IMR-90 (cell line): Measurements from ENCODE around the gene KLHL33. TPM values are rescaled to one million over a fixed set of nuclear protein-coding genes. Genes with fewer than 3 reads are reported as not detected.

Source experiments
- ATAC-seq: fragments of 200-7000 bp; cut with Tn5 transposase; 2 replicates; pipeline ENCODE4 v1.9.1; 2020; ENCODE audit warnings: low read depth, mild to moderate bottlenecking, moderate library complexity
- BruUV-seq: library from RNA; stranded (reverse); fragments of 400-500 nt; replicated peaks from 2 replicates; lab custom pipeline; 2021; lab: Mats Ljungman, UMichigan
- CTCF ChIA-PET: fragments of 300-600 bp; formaldehyde crosslinking; extraction: SDS; loops from one replicate; lab custom pipeline; 2021; ENCODE audit warnings: antibody characterized with exemption; lab: Yijun Ruan, JAX
- POLR2A ChIA-PET: fragments of 300-600 bp; sonication (Branson Sonifier 250); formaldehyde crosslinking; loops from one replicate; lab custom pipeline; 2022; ENCODE audit warnings: antibody characterized with exemption; ENCODE audit not compliant: unreplicated experiment; lab: Charles Lee
- DNase-seq: peaks from one replicate; pipeline ENCODE4 v3.0.0; 2013
- H2AFZ ChIP-seq: replicated peaks from 2 replicates; pipeline ENCODE3; 2013; ENCODE audit warnings: low read length, mild to moderate bottlenecking; ENCODE audit not compliant: poor library complexity
- H2AK5ac ChIP-seq: 2 replicates; pipeline ENCODE4 v1.6.1; 2013; ENCODE audit warnings: low read depth, low read length, inconsistent platforms
- H2AK9ac ChIP-seq: replicated peaks from 2 replicates; pipeline ENCODE3; 2013; ENCODE audit warnings: mild to moderate bottlenecking, low read depth, low read length, moderate library complexity; ENCODE audit not compliant: poor library complexity
- H2BK120ac ChIP-seq: 2 replicates; pipeline ENCODE4 v1.6.1; 2013; ENCODE audit warnings: low read depth, low read length, inconsistent platforms
- H2BK15ac ChIP-seq: 3 replicates; pipeline ENCODE4 v1.6.1; 2013; ENCODE audit warnings: low read depth, low read length, inconsistent platforms
- H2BK20ac ChIP-seq: 2 replicates; pipeline ENCODE4 v1.6.1; 2013; ENCODE audit warnings: low read depth, mild to moderate bottlenecking, inconsistent platforms, low read length, moderate library complexity
- H2BK5ac ChIP-seq: 2 replicates; pipeline ENCODE4 v1.6.1; 2013; ENCODE audit warnings: mild to moderate bottlenecking, low read depth, low read length, inconsistent platforms; ENCODE audit not compliant: poor library complexity, severe bottlenecking
- H3K14ac ChIP-seq: replicated peaks from 2 replicates; pipeline ENCODE4 v1.6.1; 2013; ENCODE audit warnings: low read depth, low read length, inconsistent platforms
- H3K18ac ChIP-seq: 2 replicates; pipeline ENCODE4 v1.6.1; 2013; ENCODE audit warnings: low read depth, low read length, control low read depth
- H3K23ac ChIP-seq: 2 replicates; pipeline ENCODE4 v1.6.1; 2013; ENCODE audit warnings: low read depth, low read length, inconsistent platforms
- H3K27ac ChIP-seq: 2 replicates; pipeline ENCODE4 v1.5.1; 2013; ENCODE audit warnings: mild to moderate bottlenecking, control low read depth, low read length; ENCODE audit not compliant: insufficient read depth
- H3K27me3 ChIP-seq: 2 replicates; pipeline ENCODE4 v1.6.1; 2013; ENCODE audit warnings: low read length; ENCODE audit not compliant: control insufficient read depth, insufficient read depth
- H3K36me3 ChIP-seq: 2 replicates; pipeline ENCODE4 v1.6.1; 2013; ENCODE audit warnings: low read length, mixed read lengths; ENCODE audit not compliant: control insufficient read depth, insufficient read depth
- H3K4ac ChIP-seq: 2 replicates; pipeline ENCODE4 v1.6.1; 2013; ENCODE audit warnings: low read depth, low read length, inconsistent platforms
- H3K4me1 ChIP-seq: 2 replicates; pipeline ENCODE4 v1.6.1; 2013; ENCODE audit warnings: low read length, mixed read lengths; ENCODE audit not compliant: control insufficient read depth, insufficient read depth
- H3K4me2 ChIP-seq: 2 replicates; pipeline ENCODE4 v1.6.1; 2013; ENCODE audit warnings: low read depth, mild to moderate bottlenecking, control low read depth, low read length, moderate library complexity
- H3K4me3 ChIP-seq: 2 replicates; pipeline ENCODE4 v1.5.1; 2013; ENCODE audit warnings: low read depth, mild to moderate bottlenecking, control low read depth, low read length, moderate library complexity; ENCODE audit not compliant: insufficient read depth
- H3K56ac ChIP-seq: 2 replicates; pipeline ENCODE4 v1.6.1; 2013; ENCODE audit warnings: low read length, inconsistent platforms; ENCODE audit not compliant: insufficient read depth; ENCODE audit errors: extremely low read depth
- H3K79me1 ChIP-seq, 2 experiments: 2 replicates each; pipeline ENCODE4 v1.6.1; 2013; ENCODE audit warnings: low read length in 2 of 2, inconsistent platforms in 1 of 2, low read depth in 1 of 2
- H3K9ac ChIP-seq: 2 replicates; pipeline ENCODE4 v1.6.1; 2013; ENCODE audit warnings: low read depth, low read length, control low read depth
- H3K9me1 ChIP-seq: 2 replicates; pipeline ENCODE4 v1.6.1; 2013; ENCODE audit warnings: low read length, inconsistent platforms; ENCODE audit not compliant: insufficient read depth
- H3K9me3 ChIP-seq: 2 replicates; pipeline ENCODE4 v1.6.1; 2013; ENCODE audit warnings: low read length; ENCODE audit not compliant: control insufficient read depth, insufficient read depth
- H4K20me1 ChIP-seq: 2 replicates; pipeline ENCODE4 v1.6.1; 2013; ENCODE audit warnings: low read length, inconsistent platforms; ENCODE audit not compliant: insufficient read depth
- H4K5ac ChIP-seq: 2 replicates; pipeline ENCODE4 v1.6.1; 2013; ENCODE audit warnings: mild to moderate bottlenecking, low read depth, low read length, control low read depth
- H4K8ac ChIP-seq, 2 experiments: 2 replicates each; pipeline ENCODE4 v1.6.1; 2013; ENCODE audit warnings: low read depth in 2 of 2, low read length in 2 of 2, control low read depth in 1 of 2, inconsistent platforms in 1 of 2
- H4K91ac ChIP-seq: 2 replicates; pipeline ENCODE4 v1.6.1; 2013; ENCODE audit warnings: low read depth, low read length, inconsistent platforms; ENCODE audit not compliant: insufficient read depth
- ELK1 ChIP-seq: fragments of 150-350 bp; IDR thresholded peaks from 2 replicates; pipeline ENCODE4 v1.6.1; 2016; ENCODE audit warnings: low read depth, mild to moderate bottlenecking, low read length, moderate library complexity, borderline replicate concordance
- POLR2A ChIP-seq: IDR thresholded peaks from 2 replicates; pipeline ENCODE4 v1.6.1; 2012; ENCODE audit warnings: mild to moderate bottlenecking, low read depth, low read length
- RCOR1 ChIP-seq: IDR thresholded peaks from 2 replicates; pipeline ENCODE4 v1.6.1; 2012; ENCODE audit warnings: mild to moderate bottlenecking, low read length, improper control_type of control experiment; ENCODE audit not compliant: insufficient replicate concordance
- RFX5 ChIP-seq: IDR thresholded peaks from 2 replicates; pipeline ENCODE4 v1.8.0; 2012; ENCODE audit warnings: low read depth, mild to moderate bottlenecking, low read length, moderate library complexity
- SMC3 ChIP-seq: fragments of 150-350 bp; IDR thresholded peaks from 2 replicates; pipeline ENCODE4 v1.6.1; 2016; ENCODE audit warnings: low read depth, mild to moderate bottlenecking, antibody characterized with exemption, low read length, moderate library complexity
- WGBS, 2 experiments: methylation state at CpG; one replicate each; pipeline versions ENCODE4 v1.1.5 to v1.1.7; 2013; ENCODE audit warnings: missing lambda C conversion rate in 2 of 2; ENCODE audit not compliant: insufficient read length in 1 of 2; ENCODE audit errors: extremely low coverage in 2 of 2; 5-methylcytosine and 5-hydroxymethylcytosine counted together
- dilution Hi-C: fragments of 300-500 bp; cut with HindIII; formaldehyde crosslinking; loops from one replicate; pipeline ENCODE4 v1.14.3; 2018; ENCODE audit warnings: low sequenced_read_pairs; ENCODE audit not compliant: unreplicated experiment
- in situ Hi-C: fragments of 300-500 bp; cut with MboI; formaldehyde crosslinking; loops from 3 replicates; pipeline ENCODE4 v1.14.3; 2019; ENCODE audit warnings: low sequenced_read_pairs, inconsistent platforms, mixed read lengths
- intact Hi-C: fragments of 100-400 bp; cut with micrococcal nuclease; formaldehyde crosslinking; loops from 2 replicates; pipeline ENCODE4 v1.10.0; 2022
- polyA plus RNA-seq, 3 experiments: library from polyadenylated mRNA; depleted of rRNA; stranded (reverse); fragments of >200 nt; gene quantifications; 2 replicates each; pipeline ENCODE4 v1.2.3, GENCODE V29; 2012; ENCODE audit warnings: low replicate concordance in 1 of 3
- total RNA-seq: library from RNA; depleted of rRNA; stranded (reverse); fragments of >200 nt; gene quantifications from 2 replicates; pipeline ENCODE4 v1.2.3, GENCODE V29; 2012

Gene KLHL33
- total and polyA plus RNA-seq, 2 of the 4 experiments (the other 2 are of a cell fraction) = under 0.01 to 0.03 TPM

DNA sequence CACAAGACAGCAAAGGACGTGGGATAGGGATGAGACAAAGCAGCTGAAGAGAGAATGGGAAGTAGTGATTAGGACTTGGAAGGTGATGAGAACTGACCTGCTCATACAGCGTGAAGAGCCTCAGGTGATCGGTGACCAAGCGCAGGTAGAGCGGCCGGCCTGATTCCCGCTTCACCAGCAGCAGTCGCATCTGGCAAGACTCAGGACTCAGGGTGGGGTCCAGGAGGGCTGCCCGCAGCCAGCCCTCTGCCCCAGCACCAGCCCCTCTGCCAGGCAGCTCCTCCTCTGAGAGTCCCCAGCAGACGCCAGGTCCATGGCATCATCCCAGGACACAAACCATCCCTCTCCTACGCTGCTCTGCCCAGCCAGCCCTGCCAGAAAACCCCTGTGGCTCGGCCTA, 53.4 kb downstream of the KLHL33 start:
- Histone ChIP-seq H3K27ac (no peak overlapping the region), H3K36me3 (peaks cover 80% of the 10 kb centered on the region), H4K8ac (no peak overlapping the region), H3K4me2 (no peak overlapping the region), H3K4me1 (no peaks in the 10 kb centered on the region), H2BK5ac (no peak overlapping the region), H3K4me3 (no peak overlapping the region), H3K56ac (no peak overlapping the region), H3K9me3 (no peaks in the 10 kb centered on the region), H3K79me1 (no peaks in the 10 kb centered on the region), H3K18ac (no peak overlapping the region), H3K23ac (no peak overlapping the region), H2BK120ac (no peak overlapping the region), H2BK15ac (no peak overlapping the region), H4K5ac (no peak overlapping the region), H2AK9ac (peak overlapping the region; percentile 50), H2AK5ac (no peak overlapping the region), H4K20me1 (no peaks in the 10 kb centered on the region), H2AFZ (no peak overlapping the region), H4K91ac (no peak overlapping the region), H3K27me3 (no peaks in the 10 kb centered on the region), H3K9ac (no peak overlapping the region), H3K4ac (no peak overlapping the region), H2BK20ac (no peak overlapping the region), H3K9me1 (no peaks in the 10 kb centered on the region), H3K14ac (no peak overlapping the region)
- ChIA-PET POLR2A (no interaction called here), CTCF (no interaction called here)
- no peak for TF ChIP-seq ELK1
- no peak for TF ChIP-seq RCOR1
- TF ChIP-seq POLR2A = no peak
- no peak for TF ChIP-seq RFX5
- no peak for TF ChIP-seq SMC3
- no TSS peak for BruUV-seq
- no peak for DNase-seq
- dilution Hi-C loops (no loop called here), intact Hi-C loops (no loop called here), in situ Hi-C loops (no loop called here)
- 93% methylated on average over 5 of the region's 12 CpGs; no CpG with 5 or more reads in 1 of the 2 experiments for WGBS, 2 experiments
- ATAC-seq = no peak
